Activated T-cell treated with anti-CD3 and anti-CD28 coated beads for 24 hours (primary cell): Measurements from ENCODE around the gene THRA.

Source experiments
- DNase-seq: peaks from one replicate; pipeline ENCODE4 v3.0.0-alpha.2; 2020; ENCODE audit warnings: low read depth

THRA gene

DNA sequence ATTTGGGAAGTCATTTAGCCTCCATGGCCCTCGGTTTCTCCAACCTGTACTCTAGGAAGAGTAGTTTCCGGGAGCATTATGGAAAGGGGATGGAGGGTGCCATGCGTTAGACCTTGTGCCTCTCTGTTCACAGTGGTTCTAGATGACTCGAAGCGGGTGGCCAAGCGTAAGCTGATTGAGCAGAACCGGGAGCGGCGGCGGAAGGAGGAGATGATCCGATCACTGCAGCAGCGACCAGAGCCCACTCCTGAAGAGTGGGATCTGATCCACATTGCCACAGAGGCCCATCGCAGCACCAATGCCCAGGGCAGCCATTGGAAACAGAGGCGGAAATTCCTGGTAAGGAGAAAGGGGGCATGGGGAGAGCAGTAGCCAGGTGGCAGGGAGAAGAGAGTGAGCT is 21.7 kb downstream of the THRA start:
- no peak for DNase-seq

- no peak for DNase-seq
These were observed 23.6 kb downstream of the THRA start for GRCh38 chr17:40086150-40087044.

GRCh38 chr17:40087049-40087794 is 24.5 kb downstream of the THRA start:
- DNase-seq, result no peak

DNA sequence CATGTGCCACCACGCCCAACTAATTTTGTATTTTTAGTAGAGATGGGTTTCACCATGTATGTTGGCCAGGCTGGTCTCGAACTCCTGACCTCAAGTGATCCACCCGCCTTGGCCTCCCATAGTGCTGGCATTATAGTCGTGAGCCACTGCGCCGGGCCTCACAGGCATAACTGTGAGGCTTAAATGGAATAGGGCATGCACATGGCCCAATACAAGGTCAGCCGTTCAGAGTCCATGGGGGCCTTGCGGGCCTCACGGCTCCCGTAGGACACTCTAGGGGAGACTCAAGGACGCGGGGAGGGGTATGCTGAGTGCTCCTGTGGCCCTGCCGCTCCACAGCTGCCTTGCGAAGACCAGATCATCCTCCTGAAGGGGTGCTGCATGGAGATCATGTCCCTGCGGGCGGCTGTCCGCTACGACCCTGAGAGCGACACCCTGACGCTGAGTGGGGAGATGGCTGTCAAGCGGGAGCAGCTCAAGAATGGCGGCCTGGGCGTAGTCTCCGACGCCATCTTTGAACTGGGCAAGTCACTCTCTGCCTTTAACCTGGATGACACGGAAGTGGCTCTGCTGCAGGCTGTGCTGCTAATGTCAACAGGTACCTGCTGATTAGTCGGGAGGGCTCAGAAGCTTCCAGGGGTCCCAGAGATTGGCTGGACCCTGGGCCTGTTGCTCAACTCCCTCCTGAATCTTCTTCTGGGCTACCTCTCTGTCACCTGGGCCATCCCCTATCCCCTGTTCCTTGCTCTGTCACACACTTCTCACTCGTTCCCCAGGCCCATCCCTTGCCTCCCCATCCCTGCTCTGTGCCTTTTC is 25.3 kb downstream of the THRA start:
- DNase-seq, result no peak

DNA sequence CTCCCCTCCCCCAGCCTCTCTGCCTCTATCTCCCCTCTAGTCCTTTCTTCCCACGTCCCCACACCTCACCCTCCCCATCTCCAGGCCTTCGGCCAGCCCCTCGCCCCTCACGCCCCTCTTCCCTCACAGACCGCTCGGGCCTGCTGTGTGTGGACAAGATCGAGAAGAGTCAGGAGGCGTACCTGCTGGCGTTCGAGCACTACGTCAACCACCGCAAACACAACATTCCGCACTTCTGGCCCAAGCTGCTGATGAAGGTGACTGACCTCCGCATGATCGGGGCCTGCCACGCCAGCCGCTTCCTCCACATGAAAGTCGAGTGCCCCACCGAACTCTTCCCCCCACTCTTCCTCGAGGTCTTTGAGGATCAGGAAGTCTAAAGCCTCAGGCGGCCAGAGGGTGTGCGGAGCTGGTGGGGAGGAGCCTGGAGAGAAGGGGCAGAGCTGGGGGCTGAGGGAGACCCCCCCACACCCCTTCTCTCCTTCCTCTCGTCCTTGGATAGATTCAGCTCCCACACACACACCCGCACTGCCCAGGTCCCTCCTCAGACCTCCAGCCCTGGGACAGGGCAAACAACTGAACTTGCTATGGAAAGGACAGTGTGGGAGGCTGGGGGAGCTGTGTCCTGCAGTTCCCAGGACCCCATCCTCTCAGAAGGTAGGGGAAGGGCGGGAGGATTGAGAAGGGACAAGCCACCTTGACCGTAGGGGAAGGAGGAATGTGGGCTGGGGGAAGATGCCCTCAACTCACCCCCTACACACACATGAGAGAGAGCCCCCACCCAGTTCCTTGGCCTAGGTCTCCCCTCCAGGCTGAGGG is 26.5 kb downstream of the THRA start:
- no peak for DNase-seq

DNA sequence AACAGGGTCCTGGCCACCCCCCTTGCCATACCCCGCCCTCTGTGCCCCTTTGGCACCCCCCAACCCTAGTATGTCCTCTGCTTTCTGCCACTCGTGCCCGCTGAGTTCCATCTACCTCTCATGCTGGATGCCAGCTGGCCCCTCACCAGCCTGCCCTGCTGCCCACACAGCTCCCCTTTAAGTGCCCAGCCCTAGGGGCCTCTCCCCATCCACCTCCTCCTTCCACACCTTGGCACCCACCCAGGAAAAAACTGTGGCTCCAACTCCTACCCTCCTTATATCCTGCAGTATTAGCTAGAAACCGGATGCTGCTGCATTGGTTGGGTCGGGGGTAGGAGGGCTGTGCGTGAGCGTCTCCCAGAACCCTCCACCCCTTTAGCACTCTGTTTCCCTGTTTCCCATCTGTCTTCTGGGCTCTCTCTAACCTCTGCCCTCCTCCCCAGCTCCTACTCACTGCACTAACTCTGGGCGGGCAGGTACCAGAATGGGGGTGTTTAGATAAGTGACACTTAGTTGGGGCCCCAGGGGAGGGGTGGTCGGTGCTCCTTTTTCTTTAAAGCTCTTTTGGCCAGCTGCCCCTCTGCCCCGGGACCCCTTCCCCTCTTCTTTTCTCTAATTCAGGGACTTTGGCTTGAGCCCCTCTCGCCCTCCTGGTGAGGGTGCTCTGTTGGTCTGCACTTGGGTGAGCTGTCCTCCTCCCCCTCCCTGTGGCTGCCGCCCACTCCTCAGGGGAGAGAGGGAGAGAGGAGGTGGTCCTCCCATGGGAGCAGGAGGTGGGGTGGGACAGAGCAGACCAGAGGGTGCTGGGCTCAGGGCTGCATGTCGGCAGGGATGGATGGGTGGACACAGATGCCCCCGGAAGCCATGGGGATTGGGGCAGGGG is 27.7 kb downstream of the THRA start:
- DNase-seq, result no peak

DNA sequence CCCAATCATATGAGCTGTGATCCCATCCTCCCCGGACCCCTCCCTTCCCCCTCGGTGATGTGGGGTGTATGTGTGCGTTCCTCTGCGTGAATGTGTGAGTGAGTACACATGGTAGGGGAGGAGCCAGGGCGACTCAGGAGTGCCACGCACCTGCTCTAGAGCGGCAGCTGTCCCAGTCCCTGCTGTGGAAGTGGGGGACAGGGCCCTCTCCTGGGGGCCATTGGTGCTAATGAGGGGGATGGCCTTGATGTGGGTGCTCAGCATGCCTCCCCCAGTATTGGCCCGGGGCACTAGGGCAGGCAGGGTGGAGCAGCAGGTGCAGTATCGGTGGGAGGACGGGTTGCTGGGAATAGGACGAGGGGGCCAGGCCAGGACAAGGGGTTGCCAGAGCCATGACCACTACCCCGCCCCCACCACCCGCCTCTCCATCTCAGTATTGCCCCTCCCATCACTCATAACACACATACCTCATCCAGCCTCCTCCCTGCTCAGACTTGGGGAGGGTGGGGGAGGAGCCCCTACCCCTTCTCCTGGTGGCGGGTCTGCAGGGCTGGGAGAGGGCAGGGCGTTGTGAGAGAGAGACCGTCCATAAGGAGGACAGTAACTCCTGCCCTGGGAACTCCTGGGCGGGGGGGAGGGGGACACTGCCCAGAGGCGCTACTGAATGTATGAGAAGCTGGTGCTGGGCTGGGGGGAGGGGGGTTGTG is 29.1 kb downstream of the THRA start:
- no peak for DNase-seq

DNA sequence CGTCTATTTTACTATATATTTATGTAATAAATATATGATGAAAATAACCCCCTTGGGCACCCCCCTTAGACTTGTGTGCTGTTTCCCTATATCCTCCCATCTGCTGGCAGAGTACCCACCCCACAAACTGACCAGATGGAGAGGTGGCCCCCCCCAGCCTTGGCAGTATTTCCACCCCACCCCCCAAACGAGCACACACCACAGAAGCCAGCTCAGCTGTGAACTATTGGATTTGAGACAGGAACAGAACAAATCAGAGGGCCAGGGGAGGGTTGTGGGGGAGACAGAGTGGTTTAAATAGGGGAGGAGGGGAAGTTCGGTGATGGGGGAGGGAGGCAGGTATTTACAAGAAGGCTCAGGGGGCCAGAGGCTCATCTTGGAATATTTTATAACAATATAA is 29.8 kb downstream of the THRA start:
- no peak for DNase-seq

- DNase-seq, result no peak
These were observed 30.3 kb downstream of the THRA start for GRCh38 chr17:40093005-40093579.

DNA sequence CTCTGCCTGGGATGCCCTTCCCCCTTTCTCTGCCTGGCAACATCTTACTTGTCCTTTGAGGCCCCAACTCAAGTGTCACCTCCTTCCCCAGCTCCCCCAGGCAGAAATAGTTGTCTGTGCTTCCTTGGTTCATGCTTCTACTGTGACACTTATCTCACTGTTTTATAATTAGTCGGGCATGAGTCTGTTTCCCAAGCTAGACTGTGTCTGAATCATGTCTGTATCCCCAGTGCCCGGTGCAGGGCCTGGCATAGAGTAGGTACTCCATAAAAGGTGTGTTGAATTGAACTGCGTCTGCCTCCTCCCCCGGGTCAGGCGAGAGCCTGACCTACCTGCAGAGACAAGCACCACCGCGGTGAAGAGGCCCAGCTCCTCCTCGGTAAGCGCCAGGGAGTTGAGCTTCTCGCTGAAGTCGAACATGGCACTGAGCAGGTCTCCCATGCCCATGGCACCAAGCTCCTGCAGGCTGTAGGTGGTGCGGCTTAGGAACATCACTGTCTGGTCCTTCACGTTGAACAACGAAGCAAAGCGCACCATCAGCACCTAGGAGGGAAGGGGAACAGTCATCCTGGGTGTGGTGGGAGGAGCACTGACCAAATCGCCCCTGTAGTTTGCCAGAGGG is 30.9 kb downstream of the THRA start:
- DNase-seq, result no peak

DNA sequence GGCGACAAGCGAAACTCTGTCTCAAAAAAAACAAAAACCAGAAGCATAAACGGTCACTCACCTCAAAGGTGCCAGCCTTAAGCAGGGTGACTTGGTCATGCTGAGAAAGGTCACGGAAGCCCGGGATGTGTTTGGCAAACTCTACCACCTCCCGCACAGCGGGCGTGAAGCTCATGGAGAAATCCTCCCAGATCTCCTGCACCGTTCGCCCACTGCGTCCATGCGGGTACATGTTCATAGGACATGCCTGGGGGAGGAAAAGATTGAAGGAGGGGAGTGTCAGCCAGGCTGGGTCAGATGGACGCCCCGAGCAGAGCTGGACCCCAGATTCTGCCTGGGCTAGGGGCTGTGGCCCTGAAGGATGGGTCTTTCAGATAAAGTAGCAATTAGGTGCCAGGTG is 32.1 kb downstream of the THRA start:
- DNase-seq, result no peak

GRCh38 chr17:40095351-40095943 is 32.7 kb downstream of the THRA start:
- DNase-seq, result no peak

- peak; percentile 83 for DNase-seq
These were observed 33.4 kb downstream of the THRA start for GRCh38 chr17:40095944-40096791.

GRCh38 chr17:40097087-40097486 is 34.3 kb downstream of the THRA start:
- DNase-seq, result no peak

DNA sequence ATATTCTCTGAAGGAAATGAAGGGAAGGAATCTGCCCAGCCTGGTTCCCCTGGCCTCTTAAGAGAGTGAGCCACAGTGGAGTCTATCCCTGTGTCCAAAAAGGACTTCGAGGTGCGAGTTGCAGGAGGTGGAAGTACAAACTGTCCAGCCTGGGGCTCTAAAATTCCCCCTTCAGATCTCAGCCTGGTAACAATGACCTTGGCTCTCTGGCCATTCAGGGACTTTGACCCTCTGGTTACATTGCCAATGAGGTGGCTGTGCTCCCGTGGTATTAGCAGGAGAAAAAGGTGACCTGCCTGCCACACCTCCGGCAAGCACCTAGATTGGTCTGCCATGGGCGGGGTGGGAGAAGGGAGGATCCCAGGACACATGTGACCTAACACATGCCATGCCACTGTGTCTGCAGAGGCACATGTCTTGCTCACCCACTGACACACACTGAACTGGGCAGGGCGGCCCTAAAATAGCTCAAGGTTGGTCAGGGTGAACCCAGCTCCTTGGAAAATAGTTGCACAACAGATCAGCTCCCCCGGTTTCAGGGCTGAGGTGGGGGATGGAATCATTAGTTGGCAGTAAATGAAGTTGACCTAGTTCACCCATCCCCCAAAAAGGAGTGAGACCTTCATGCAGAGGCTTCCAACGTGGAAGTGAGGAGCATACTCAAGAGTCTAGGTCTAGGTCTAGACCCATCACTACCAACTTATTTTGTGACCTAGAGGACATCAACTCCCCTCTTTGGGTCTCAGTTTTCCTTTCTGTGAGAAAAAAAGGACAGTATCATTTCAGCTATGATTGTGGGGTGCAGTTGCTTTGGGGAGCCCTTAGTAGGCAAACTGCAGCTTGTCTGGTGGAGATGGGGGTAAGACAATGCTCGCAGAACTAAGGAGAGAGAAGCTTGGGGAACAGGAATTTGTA is 35.4 kb downstream of the THRA start:
- no peak for DNase-seq

DNA sequence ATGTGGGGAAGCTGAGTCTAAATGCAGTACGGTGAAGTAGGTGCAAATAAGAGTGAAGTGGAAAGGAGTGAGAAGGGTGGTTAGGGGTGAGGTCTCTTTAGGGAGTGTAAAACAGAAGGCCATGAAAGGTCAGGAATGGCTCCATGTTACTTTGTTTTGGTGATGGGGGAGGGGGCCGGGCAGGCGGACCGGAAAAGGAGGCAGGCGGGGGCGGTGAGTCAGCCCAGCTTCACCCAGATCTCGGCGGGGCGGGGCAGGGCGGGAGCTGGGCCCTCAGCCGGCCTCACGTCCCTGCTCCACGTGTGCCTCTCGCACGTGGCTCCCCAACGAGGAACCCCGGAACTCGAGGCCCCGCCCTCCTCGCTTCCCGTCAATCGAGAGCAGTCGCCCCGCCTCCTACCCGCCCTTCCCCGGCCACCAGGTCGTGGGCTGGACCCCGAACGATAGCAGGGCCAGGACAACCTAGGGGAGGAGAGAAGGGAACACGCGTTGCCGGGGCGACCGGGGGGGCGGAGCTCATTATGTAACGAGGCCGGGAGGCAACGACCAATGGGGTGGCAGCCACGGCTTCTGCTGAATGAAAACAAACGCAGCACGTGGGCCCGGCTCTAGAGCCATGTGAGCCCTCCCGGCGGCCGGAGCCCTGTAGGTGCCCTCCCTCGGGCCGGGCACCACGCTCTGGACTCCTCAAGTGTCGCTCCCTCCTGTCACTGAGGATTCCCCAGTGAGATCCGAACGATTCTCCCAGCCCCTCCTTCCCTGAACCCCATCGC is 36.3 kb downstream of the THRA start:
- peak; percentile 99 for DNase-seq
